GM23338 (cell line): ENCODE measurements around the gene SHISAL1.

Experiments used
- CREB1 ChIP-seq: fragments of 250-450 bp; sonication (Bioruptor Pico); IDR thresholded peaks from 2 replicates; pipeline ENCODE4 v1.5.0; 2020; ENCODE audit warnings: low read depth, mild to moderate bottlenecking, moderate library complexity
- EZH2 ChIP-seq: fragments of 200-600 bp; sonication (generic); IDR thresholded peaks from one replicate; pipeline ENCODE4 v1.8.0; 2017; ENCODE audit warnings: antibody characterized with exemption, mild to moderate bottlenecking, low read depth; ENCODE audit not compliant: unreplicated experiment
- POLR2AphosphoS5 ChIP-seq: IDR thresholded peaks from 2 replicates; pipeline ENCODE4 v1.6.1; 2016; ENCODE audit warnings: antibody characterized with exemption, low read depth
- ZNF462 ChIP-seq: fragments of 250-450 bp; sonication (Bioruptor Pico); IDR thresholded peaks from 2 replicates; pipeline ENCODE4 v1.5.0; 2020; ENCODE audit warnings: mild to moderate bottlenecking, moderate library complexity
- TF ChIP-seq, protein P1 (sequence below), 2 experiments: fragments of 200-600 bp in 1 of 2; sonication (generic) in 1 of 2; conservative IDR thresholded peaks; 2 replicates each; pipeline versions ENCODE4 v1.5.1 to v1.6.1; 2016 to 2017; ENCODE audit warnings: antibody characterized with exemption in 2 of 2, low read depth in 2 of 2, mild to moderate bottlenecking in 2 of 2, moderate library complexity in 1 of 2

DNA sequence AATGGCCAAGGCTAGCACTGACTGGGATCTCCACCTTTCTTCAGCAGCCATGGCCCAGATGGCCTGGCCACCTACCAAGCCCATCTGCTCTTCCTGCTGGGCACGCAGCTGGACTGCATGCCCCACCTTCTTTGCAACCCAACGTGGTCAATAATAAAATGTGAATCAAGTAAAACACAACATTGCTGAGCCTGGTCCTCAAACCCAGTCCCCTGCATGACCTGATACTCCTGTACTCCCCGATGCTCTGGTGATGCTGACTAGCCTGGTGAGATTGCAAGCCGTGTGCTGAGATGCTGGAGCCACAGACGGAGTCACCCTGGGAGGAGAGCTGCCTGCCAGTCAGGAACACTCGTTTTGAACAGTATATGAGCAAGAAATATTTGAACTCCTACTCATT is 98.0 kb downstream of the SHISAL1 start:
- TF ChIP-seq, protein P1, sequence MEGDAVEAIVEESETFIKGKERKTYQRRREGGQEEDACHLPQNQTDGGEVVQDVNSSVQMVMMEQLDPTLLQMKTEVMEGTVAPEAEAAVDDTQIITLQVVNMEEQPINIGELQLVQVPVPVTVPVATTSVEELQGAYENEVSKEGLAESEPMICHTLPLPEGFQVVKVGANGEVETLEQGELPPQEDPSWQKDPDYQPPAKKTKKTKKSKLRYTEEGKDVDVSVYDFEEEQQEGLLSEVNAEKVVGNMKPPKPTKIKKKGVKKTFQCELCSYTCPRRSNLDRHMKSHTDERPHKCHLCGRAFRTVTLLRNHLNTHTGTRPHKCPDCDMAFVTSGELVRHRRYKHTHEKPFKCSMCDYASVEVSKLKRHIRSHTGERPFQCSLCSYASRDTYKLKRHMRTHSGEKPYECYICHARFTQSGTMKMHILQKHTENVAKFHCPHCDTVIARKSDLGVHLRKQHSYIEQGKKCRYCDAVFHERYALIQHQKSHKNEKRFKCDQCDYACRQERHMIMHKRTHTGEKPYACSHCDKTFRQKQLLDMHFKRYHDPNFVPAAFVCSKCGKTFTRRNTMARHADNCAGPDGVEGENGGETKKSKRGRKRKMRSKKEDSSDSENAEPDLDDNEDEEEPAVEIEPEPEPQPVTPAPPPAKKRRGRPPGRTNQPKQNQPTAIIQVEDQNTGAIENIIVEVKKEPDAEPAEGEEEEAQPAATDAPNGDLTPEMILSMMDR (conservative IDR thresholded peaks at IDR 0.05; ENCODE audit: low read depth in 2 of 2): no peak
- no peak for TF ChIP-seq EZH2
- TF ChIP-seq ZNF462 (CRISPR knock-in tag): no peak
- no peak for TF ChIP-seq POLR2AphosphoS5
- TF ChIP-seq CREB1: no peak
